GF-D8 (cell line): ENCODE measurements around the gene FLAD1.

ENCODE experiments used
- DNase-seq: peaks from one replicate; lab custom pipeline; 2025; lab: John Stamatoyannopoulos, UW

Gene FLAD1

DNA sequence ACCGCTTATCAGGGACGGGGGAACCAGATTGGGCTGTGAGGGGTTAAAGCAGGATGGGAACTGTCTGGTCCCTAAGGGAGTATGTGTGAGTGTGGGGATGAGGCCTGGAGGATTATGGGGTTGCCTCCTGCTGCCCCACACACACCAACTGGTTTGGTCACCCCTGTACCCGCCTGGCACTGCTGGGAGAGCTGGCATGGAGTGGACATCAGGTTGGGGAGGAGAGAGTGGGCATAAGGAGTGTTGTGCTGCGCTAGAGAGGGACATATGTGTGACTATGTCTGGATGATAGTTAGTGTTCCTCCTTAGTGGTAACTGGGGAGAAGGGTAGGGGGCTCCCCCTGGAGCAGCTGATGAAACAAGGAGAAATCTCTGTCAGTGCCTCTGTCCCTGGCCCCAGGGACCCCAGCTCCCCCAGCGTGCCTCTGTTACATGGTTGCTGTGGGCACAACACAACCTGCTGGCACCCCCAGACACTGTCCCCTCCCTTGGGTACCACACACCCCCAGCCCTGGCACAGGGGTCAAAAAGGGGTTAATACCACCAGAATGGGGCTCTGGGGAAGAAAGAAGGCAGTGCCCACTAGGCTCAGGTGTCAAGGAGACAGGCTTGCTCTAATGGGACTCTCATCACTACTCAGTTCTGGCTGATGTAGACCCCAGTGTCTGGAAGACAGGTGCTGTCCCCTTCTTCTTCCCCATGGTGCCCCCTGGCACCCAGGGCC is 21.4 kb downstream of the FLAD1 start:
- no peak for DNase-seq

DNA sequence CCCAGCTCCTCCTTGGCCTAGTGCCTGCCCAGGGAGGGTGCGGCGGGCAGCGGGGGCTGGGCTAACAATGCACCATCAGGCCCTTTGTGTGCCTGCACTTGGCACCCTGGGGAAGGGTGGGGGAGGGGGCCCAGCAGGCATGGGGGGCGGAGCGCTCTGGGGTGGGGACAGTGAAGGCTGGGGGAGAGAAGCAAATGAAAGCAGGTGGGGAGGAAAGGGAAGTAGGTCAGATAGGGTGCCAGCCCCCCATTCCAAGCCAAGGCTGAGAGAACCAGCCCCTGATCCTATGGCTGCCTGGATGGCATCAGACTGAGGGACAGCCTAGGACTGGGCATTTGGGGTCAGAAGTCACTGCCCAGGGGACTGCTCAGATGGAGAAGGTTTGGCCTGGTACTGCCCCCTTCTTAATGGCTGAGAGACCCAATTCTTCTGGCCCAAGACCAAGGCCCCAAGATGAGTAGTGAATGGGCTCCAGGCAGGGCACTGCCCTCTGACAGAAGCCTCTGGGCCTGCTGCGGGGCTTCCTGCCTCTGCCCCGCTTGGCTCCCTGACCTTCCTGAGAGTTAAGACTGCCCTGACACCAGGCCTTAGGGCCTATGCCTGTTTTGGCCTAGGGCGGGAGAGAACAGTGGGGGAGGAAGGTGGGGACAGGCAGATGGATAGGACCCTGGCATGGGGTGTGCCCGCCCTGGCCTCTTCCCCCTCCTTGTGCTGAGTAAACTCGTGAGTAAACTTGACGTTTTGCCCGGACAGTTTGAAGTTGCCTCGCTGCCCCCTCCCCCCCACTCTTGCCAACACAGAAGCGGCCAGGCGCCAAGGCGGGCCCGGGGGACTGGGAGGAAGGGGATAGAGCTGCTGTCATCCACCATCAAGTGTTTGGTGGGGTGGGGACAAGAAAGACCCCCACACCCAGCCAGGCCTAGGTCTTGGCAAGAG is 22.2 kb downstream of the FLAD1 start:
- DNase-seq = no peak

DNA sequence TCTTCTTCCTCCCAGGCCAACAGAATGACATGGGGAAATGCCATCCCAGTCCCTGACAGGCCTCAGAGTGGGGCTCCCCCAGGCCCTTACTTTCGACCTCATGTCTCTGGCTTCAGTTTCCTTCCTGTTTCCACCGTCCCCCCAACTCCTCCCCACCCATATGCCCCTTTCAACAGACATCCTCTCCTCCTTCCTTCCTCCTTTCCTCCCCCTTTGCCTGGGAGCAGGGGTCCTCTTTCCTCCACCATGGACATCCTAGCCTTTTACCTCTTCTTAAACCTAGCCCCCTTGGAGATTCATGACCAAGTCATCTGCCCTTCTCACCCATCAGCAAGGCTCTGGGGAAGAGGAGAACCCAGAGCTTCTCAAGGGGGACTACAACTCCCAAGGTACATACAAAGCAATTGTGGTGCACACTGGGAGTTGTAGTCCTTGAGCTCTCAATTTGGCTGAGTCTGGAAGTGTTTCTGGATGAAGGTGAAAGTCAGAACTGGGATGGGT is 23.5 kb downstream of the FLAD1 start:
- DNase-seq = peak; percentile 76

DNA sequence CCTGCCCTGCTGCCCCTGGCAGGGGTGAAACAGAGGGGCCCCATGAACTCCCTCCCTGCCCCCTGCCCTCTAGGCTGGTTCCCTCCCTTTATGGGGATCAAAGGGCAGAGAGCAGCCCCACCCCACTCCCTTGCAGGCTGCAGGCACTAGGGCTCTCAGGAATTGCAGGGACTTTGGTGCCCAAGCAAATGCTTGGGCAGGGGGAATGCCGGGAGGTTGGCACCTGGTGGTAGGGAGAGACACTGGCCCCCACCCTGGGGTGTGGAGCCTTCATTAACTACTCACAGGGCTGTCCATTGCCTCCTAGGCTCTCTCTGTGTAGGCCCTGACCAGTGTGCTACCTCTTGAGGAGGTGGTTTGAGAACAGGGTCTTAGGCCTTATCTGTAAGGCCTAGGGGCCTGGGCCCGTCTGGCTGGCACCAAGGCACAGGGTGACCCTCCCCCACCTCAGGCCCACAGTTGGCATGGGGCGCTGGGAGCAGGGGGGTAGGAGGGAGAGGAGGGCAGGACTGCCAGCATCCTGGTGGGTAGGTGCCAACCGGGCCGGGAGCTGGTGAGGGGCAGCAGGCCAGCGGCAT is 24.2 kb downstream of the FLAD1 start:
- DNase-seq = no peak

DNA sequence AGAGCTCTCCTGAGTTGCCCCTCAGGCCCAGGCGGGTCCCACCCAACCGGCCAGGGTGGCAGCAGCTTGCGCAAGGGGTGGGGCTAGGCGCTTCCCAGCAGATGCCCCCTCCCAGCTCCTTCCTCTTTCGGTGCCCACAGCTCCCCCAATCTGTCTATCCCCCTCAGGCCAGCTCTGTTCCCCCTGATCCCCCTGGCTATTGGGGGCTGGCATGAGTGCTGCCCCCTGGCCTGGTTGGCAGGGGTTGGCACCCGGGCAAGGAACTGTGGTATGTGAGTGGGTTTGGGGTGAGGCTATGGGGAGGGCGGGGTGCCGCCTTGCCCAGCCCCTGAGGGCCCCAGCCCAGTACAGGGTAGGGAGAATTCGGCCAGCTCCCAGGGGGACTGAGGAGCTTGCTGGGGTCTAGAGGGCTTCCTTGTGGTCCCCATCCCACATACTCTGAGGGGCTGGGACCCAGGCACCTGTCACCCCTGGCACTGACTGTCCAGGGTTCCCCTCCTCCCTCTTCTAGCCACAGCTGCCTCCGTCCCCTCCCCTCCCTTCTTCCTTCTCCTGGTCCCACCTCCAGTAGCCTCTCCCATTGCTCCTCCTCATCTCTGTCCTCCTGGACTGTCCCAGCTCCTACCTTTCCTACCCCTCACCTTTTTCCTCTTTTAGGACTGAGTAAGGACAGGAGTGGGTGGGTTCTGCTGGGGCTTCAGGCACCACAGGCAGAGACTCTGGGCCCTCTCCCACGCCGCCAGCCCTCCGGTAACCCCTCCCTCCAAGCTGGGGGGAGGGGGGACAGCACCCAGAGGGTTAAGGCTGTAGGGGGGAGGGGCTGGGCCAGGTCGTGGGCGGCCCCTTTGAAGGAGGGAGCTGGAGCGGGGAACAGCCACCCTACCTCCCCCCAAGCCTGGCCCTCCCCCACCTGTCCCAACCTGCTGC is 25.1 kb downstream of the FLAD1 start:
- DNase-seq = peak; percentile 17

DNA sequence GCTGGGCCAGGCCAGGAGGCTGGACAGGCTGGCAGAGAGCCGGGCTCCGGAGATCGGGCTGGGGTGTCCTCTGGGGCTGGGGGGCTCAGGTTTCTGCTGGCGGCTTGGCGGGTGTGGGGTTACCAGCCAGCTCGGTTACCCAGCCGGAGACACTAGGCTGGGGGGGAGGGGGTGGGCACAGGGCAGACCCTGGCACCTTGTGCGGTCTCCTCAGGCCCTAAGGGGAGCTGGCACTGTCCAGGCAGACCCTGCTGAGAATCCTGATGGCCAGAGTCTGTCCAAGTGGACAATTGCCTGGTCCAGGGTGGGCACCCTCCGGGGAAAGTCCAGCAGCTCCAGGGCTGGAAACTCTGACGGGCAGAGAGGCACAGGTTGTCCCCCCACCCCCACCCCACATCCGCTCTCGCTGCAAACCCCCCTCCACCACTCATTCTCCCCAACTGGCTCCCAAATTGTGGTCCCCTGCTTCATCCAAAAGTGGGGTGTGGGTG is 26.1 kb downstream of the FLAD1 start:
- DNase-seq = no peak

DNA sequence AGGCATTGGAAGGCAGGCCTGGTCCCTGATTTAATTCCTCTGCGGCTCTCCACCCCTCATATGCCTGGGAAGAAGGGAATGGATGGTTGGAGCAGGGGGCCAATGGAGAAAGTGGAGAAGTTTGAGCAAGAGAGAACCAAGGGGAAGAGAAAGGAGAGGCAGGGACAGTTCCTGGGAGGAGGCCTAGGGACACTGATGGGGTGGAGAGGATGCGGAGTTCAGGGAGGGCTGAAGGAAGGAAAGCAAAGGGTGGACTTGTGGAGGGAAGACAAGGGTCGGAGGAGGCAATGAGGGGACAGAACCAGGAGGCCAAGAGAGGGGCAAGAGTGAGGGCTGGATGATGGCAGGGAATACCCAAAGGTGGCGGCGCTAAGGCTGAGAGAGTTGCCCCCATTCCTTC is 26.6 kb downstream of the FLAD1 start:
- no peak for DNase-seq

DNA sequence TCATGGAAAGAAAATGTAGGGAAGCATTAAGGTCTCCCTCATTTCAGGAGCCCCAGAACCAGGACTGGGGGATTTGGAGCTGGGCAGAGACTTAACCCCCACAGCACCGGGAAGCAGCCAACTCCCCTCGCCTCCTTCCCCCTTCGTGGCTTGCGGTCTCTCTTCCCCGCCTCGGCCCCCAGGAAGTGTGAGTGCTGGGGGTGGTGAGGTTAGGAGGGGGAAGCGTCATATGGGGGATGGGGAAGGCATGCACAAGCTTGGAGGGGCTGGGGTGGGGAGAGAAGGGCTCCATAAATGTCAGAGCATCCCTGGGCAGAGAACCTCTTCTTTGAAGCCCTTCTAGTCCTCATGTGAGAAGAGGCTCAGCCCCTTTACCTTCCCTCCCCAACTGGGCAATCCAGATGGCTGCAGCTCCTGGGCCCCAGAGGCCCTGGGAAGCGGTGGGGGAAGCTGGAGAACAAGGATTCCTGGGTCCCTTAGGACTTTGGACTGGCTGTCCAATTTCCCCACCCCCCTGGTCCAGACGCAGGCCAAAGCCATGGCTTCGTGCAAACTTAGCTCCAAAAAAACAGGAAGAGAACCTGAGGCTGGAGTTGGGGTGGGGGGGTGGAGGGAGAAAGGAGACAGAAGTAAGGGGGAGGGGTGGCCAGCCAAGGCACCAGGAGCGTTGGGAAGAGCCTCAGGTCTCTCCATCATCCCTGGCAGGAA is 27.2 kb downstream of the FLAD1 start:
- DNase-seq = no peak

DNA sequence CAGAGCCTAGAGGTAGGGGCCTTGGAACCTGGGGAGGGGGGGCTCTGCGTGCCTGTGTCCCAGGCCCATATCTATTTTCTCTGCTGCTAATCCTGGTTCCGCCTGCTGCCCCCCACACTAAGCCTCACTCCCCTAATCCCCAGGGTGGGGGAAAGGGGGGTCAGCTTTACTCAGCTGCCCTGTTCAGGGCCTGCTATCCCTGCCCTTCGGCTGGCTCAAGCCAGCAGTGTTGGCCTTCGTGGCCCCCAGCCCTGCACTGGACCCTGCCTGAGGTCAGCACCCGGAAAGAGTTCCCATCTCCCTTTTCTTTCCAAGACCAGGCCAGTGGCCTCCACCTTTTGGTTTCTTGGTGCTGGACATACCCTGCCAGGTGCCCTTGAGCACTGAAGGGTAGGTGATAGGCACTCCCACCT is 27.9 kb downstream of the FLAD1 start:
- no peak for DNase-seq

DNA sequence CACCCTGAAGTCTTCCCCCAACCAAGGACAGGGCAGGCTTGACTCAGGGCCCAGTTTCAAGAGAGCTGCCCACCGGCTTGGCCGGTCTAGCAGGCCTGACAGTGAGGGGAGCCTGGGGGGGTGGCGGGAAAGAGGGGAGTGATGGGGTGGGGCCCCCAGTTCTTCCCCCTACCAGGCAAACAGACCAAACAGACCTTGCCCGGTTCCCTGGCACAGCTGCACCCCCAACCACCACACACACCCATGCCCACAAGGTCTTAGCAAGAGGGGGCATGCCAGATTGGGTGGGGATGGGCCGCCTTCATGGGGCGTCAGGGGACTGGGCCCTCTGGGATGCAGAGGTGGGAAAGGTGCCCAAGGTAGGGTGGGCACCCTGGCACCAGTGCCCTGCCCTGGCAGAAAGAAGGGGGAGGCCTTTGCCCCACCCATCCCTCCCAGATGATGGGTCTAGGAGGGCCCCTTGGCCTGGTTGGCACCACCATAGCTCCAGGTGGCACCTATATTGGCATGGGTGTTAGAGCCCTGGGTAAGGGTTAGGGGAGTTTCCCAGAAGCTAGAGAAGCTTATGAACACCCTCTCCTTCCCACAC is 28.4 kb downstream of the FLAD1 start:
- no peak for DNase-seq

DNA sequence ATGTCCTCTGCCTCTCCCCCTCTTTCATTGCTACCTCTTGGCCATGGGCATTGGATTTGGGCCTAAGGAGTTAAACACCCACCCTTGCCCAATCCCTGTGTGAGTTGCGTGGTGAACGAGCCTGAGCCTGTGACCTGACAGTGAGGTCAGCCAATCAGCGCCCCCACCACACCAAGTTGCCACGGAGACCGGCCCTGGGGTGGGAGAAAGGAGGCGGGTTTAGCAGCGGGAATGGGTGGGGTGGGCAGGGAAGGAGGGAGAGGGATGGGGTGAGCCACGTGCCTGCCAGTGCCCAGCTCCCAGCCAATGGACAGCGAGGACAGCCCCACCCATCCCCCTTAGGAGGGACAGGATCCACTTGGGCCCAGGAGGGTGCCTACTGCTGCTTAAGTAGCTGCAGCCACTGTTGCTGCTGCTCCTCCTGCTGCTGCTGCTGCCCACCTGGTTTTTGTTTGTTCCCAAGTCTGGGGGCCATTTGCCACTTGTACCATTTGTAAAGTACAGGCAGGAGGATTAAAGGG is 28.9 kb downstream of the FLAD1 start:
- peak; percentile 57 for DNase-seq

DNA sequence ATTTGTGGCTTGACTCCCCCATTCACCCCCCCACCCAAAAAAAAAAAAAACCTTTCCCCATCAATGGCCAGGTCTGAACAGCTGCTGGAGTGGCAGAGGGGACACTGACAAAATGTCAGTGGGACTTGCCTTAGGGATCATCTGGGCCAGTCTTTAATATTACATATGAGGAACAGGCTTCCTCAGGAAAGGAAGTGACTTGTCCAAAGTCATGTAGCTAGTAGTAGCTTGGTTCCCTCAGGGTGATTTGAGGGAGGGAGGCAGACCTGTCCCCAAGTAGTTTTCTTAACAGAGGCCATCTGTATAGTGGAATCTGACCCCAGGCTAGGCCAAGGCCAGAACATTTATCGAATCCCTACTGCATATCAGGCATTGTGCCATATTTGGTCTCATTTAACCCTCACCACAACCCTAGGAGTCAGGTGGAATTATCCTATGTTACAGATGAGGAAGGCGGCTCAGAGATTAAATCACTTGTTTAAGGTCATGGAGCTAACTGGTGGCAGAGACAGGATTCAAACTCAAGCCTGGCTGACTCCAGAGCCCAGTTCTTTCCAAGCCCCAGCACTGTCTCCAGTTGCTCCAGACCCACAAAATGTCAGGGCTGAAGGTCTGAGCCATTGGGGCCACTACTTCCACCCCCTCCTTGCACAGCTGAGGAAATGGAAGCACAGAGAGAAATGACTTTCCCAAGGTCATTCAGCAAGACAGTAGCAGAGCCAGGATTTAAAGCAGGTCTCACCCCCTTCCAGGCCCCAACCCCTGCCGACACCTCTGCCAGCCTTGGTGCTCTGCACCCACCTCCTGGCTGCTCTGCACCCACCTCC is 29.8 kb downstream of the FLAD1 start:
- peak; percentile 28 for DNase-seq

DNA sequence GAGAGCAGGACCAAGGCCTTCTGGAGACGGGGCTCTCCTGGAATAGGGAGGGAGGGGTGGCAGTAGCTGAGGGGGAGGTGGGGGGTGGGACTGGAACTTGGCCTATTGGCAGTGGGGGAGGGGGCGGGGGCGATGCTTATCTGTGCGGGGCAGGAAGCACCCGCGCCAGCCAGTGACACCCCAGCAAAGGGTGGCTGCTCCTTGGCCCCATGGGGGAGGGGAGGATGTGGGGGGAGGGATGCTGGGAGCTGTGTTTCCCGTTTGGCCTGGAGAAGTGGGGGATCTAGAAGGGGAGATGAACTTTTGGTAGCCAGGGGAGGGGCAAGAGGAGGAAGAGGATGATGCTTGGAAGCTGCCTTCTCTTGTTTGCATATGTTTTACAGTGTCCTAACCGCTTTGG is 30.5 kb downstream of the FLAD1 start:
- no peak for DNase-seq

DNA sequence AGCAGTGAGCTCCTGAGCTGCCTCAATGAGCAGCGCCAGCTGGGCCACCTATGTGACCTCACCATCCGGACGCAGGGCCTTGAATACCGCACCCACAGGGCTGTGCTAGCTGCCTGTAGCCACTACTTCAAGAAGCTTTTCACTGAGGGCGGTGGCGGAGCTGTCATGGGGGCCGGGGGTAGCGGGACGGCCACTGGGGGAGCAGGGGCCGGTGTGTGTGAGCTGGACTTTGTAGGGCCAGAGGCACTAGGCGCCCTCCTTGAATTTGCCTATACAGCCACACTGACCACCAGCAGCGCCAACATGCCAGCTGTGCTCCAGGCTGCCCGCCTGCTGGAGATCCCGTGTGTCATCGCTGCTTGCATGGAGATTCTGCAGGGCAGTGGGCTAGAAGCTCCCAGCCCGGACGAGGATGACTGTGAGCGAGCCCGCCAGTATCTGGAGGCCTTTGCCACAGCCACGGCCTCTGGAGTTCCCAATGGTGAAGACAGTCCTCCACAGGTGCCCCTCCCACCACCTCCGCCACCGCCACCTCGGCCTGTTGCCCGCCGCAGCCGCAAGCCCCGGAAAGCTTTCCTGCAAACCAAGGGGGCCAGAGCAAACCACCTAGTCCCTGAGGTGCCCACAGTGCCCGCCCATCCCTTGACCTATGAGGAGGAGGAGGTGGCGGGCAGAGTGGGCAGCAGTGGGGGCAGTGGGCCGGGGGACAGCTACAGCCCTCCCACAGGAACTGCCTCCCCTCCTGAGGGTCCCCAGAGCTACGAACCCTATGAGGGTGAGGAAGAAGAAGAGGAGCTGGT is 31.8 kb downstream of the FLAD1 start:
- DNase-seq = no peak

DNA sequence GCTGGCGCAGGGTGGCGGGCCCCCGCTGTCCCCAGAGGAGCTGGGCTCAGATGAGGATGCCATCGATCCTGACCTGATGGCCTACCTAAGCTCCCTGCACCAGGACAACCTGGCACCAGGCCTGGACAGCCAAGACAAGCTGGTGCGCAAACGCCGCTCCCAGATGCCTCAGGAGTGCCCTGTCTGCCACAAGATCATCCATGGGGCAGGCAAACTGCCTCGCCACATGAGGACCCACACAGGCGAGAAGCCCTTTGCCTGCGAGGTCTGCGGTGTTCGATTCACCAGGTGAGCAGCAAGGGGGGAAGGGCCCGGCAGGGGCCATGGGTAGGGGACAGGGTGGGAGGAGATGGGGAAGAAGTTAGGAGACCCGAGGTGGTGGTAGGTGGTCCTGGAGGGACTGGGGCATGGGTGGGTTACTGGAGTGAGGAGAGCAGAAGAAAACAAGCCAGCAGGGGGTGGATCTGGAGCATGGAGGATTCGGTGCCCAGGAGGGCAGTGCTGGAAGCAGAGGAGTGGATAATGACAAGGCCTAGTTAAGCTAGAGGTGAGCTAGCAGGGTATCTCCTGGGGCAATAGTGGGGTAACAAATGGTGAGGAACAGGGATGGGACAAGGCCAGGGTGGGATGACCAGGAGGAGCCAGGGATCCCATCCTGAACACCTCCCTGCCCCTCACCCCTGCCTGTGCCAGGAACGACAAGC is 32.5 kb downstream of the FLAD1 start:
- no peak for DNase-seq

DNA sequence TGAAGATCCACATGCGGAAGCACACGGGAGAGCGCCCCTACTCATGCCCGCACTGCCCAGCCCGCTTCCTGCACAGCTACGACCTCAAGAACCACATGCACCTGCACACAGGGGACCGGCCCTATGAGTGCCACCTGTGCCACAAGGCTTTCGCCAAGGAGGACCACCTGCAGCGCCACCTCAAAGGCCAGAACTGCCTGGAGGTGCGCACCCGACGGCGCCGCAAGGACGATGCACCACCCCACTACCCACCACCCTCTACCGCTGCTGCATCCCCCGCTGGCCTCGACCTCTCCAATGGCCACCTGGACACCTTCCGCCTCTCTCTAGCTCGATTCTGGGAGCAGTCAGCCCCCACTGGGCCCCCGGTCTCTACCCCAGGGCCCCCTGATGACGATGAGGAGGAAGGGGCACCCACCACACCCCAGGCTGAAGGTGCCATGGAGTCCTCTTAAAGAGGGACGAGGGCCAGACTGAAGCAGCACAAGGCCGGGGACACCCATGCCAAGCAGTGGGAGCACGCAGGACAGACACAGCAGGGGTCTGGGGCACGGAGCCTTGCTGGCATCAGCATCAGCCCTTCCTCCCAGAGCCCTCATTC is 33.2 kb downstream of the FLAD1 start:
- DNase-seq = no peak
